HepG2 (cell line): ENCODE results near the gene KLHL33. TPM values are rescaled to one million over a fixed set of nuclear protein-coding genes. Genes with fewer than 3 reads are reported as not detected.

Experiments
- FOXM1 ChIP-seq: sonication (generic); formaldehyde crosslinking; IDR thresholded peaks from 2 replicates; pipeline ENCODE4 v1.5.0; 2020; ENCODE audit warnings: missing genetic modification reagents
- GATAD1 ChIP-seq: IDR thresholded peaks from 2 replicates; pipeline ENCODE4 v1.6.1; 2016; ENCODE audit warnings: missing genetic modification reagents, missing compliant biosample characterization
- HMG20A ChIP-seq: IDR thresholded peaks from 2 replicates; pipeline ENCODE4 v1.6.1; 2016; ENCODE audit warnings: borderline replicate concordance
- RARG ChIP-seq: sonication (generic); formaldehyde crosslinking; IDR thresholded peaks from 2 replicates; pipeline ENCODE4 v1.4.0; 2020; ENCODE audit warnings: low read depth, mild to moderate bottlenecking, missing genetic modification reagents
- SNRNP70 ChIP-seq: fragments of 200-400 bp; formaldehyde crosslinking; IDR thresholded peaks from 2 replicates; pipeline ENCODE4 v1.6.1; 2017; ENCODE audit warnings: mild to moderate bottlenecking, low read depth, low read length, moderate library complexity
- TAF15 ChIP-seq: fragments of 200-400 bp; formaldehyde crosslinking; IDR thresholded peaks from one replicate; pipeline ENCODE4 v1.6.1; 2018; ENCODE audit warnings: mild to moderate bottlenecking, low read depth, low read length; ENCODE audit not compliant: poor library complexity, severe bottlenecking
- ZFAT ChIP-seq: sonication (generic); formaldehyde crosslinking; conservative IDR thresholded peaks from 2 replicates; pipeline ENCODE4 v1.8.1; 2023; ENCODE audit warnings: missing genetic modification reagents, inconsistent platforms
- ZMYM4 ChIP-seq: sonication (generic); formaldehyde crosslinking; IDR thresholded peaks from 2 replicates; pipeline ENCODE4 v1.8.1; 2023; ENCODE audit warnings: mild to moderate bottlenecking, missing genetic modification reagents
- ZNF354B ChIP-seq: sonication (generic); formaldehyde crosslinking; IDR thresholded peaks from 2 replicates; pipeline ENCODE4 v1.8.0; 2022; ENCODE audit warnings: mild to moderate bottlenecking, missing genetic modification reagents
- ZNF530 ChIP-seq: sonication (generic); formaldehyde crosslinking; IDR thresholded peaks from 2 replicates; pipeline ENCODE4 v1.5.0; 2020; ENCODE audit warnings: low read depth, mild to moderate bottlenecking, missing genetic modification reagents
- ZSCAN20 ChIP-seq: sonication (generic); formaldehyde crosslinking; IDR thresholded peaks from 2 replicates; pipeline ENCODE4 v1.4.0; 2020; ENCODE audit warnings: missing genetic modification reagents, mild to moderate bottlenecking, borderline replicate concordance
- polyA plus RNA-seq, 8 experiments: library from polyadenylated mRNA; depleted of rRNA in 3 of 8; stranded (reverse) in 7 of 8; unstranded in 1 of 8; fragments of >200 nt; fragmentation: Illumina TruSeq in 4 of 8; extraction: Trizol in 4 of 8; gene quantifications; 2 replicates each; pipeline versions ENCODE4 v1.2.1 to v1.2.3, GENCODE V29; 2011 to 2016; ENCODE audit warnings: low read depth in 4 of 8, missing spikeins in 1 of 8, mixed read lengths in 1 of 8; ENCODE audit not compliant: insufficient read depth in 1 of 8
- total RNA-seq, 5 experiments: library from RNA; depleted of rRNA; stranded (reverse); fragments of >200 nt; fragmentation: Illumina TruSeq; extraction: Trizol; gene quantifications; 2 replicates each; pipeline ENCODE4 v1.2.3, GENCODE V29; 2016; ENCODE audit warnings: low read depth in 1 of 5
- TF ChIP-seq, protein P1 (sequence below): sonication (generic); formaldehyde crosslinking; IDR thresholded peaks from 2 replicates; pipeline ENCODE4 v1.4.0; 2020; ENCODE audit warnings: missing genetic modification reagents, borderline replicate concordance
- TF ChIP-seq, protein P2 (sequence below): sonication (generic); formaldehyde crosslinking; IDR thresholded peaks from 2 replicates; pipeline ENCODE4 v1.4.0; 2020; ENCODE audit warnings: missing genetic modification reagents
- TF ChIP-seq, protein P3 (sequence below): IDR thresholded peaks from 2 replicates; pipeline ENCODE4 v1.6.1; 2016; ENCODE audit warnings: low read depth, control low read depth
- TF ChIP-seq, protein P4 (sequence below): sonication (generic); formaldehyde crosslinking; IDR thresholded peaks from 2 replicates; pipeline ENCODE4 v1.5.0; 2020; ENCODE audit warnings: mild to moderate bottlenecking, missing genetic modification reagents
- TF ChIP-seq, protein P5 (sequence below): sonication (generic); formaldehyde crosslinking; IDR thresholded peaks from 2 replicates; pipeline ENCODE4 v1.4.0; 2020; ENCODE audit warnings: missing genetic modification reagents, borderline replicate concordance

Gene KLHL33
- total and polyA plus RNA-seq, 2 of the 13 experiments (the other 11 are each of a cell fraction or from before 2014, with no cell fraction given): not detected

DNA sequence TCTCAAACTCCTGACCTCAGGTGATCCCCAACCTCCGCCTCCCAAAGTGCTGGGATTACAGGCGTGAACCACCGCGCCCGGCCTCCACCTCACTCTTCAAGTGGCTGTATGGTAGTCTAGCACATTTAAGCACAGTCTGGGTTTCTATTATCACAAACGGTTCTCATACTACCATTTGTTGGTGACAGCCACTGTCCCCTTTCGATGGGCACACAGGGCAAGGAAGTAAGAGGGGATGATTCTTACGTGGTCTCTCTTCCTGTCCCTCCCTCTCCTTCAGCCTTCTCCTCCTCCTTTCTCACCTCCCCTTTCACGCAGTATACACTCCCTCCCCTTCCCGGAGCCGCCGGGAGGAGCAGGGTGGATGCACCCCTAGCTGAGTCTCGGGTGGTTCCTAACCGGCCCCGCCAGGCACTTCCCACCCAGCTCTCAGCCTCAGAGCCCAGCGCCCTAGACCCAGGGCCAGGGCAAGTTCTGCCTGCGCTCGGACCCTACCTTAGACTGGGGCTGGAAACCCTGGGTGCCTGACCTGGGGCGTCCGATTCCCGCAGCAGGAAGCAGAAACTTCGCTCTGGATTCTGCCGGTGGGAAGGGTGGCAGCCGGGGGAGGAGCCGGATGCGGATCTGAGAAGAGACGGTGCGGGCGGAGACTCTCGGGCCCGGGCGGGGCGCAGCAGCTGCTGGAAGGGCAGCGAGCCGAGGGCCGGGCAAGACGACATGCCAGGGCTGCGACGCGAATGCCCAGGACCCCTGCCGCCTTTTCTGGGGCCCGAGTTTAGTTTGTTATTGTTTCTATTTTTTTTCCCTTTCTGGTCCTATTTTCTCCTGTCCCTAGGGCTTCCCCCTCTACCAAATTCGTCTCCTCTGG is 22.9 kb downstream of the KLHL33 start, which contains the start of gene TEP1 (continued):
- TF ChIP-seq SNRNP70: no peak
- TF ChIP-seq FOXM1: no peak
- TF ChIP-seq RARG (CRISPR knock-in tag): no peak
- TF ChIP-seq, protein P1, sequence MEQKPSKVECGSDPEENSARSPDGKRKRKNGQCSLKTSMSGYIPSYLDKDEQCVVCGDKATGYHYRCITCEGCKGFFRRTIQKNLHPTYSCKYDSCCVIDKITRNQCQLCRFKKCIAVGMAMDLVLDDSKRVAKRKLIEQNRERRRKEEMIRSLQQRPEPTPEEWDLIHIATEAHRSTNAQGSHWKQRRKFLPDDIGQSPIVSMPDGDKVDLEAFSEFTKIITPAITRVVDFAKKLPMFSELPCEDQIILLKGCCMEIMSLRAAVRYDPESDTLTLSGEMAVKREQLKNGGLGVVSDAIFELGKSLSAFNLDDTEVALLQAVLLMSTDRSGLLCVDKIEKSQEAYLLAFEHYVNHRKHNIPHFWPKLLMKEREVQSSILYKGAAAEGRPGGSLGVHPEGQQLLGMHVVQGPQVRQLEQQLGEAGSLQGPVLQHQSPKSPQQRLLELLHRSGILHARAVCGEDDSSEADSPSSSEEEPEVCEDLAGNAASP (CRISPR knock-in tag): no peak; the same call in 1 of the 2 replicates
- no peak for TF ChIP-seq HMG20A (CRISPR knock-in tag)
- no peak for TF ChIP-seq ZNF530 (CRISPR knock-in tag)
- peak; percentile 72 for TF ChIP-seq TAF15
- peak; percentile 95; the same call in 1 of the 2 replicates for TF ChIP-seq ZSCAN20 (CRISPR knock-in tag)
- TF ChIP-seq ZMYM4 (CRISPR knock-in tag): peak; percentile 68
- TF ChIP-seq, protein P2, sequence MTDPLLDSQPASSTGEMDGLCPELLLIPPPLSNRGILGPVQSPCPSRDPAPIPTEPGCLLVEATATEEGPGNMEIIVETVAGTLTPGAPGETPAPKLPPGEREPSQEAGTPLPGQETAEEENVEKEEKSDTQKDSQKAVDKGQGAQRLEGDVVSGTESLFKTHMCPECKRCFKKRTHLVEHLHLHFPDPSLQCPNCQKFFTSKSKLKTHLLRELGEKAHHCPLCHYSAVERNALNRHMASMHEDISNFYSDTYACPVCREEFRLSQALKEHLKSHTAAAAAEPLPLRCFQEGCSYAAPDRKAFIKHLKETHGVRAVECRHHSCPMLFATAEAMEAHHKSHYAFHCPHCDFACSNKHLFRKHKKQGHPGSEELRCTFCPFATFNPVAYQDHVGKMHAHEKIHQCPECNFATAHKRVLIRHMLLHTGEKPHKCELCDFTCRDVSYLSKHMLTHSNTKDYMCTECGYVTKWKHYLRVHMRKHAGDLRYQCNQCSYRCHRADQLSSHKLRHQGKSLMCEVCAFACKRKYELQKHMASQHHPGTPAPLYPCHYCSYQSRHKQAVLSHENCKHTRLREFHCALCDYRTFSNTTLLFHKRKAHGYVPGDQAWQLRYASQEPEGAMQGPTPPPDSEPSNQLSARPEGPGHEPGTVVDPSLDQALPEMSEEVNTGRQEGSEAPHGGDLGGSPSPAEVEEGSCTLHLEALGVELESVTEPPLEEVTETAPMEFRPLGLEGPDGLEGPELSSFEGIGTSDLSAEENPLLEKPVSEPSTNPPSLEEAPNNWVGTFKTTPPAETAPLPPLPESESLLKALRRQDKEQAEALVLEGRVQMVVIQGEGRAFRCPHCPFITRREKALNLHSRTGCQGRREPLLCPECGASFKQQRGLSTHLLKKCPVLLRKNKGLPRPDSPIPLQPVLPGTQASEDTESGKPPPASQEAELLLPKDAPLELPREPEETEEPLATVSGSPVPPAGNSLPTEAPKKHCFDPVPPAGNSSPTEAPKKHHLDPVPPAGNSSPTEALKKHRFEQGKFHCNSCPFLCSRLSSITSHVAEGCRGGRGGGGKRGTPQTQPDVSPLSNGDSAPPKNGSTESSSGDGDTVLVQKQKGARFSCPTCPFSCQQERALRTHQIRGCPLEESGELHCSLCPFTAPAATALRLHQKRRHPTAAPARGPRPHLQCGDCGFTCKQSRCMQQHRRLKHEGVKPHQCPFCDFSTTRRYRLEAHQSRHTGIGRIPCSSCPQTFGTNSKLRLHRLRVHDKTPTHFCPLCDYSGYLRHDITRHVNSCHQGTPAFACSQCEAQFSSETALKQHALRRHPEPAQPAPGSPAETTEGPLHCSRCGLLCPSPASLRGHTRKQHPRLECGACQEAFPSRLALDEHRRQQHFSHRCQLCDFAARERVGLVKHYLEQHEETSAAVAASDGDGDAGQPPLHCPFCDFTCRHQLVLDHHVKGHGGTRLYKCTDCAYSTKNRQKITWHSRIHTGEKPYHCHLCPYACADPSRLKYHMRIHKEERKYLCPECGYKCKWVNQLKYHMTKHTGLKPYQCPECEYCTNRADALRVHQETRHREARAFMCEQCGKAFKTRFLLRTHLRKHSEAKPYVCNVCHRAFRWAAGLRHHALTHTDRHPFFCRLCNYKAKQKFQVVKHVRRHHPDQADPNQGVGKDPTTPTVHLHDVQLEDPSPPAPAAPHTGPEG (CRISPR knock-in tag): peak; percentile 99
- TF ChIP-seq ZNF354B (CRISPR knock-in tag): no peak
- TF ChIP-seq ZFAT (CRISPR knock-in tag): no peak
- TF ChIP-seq, protein P3, sequence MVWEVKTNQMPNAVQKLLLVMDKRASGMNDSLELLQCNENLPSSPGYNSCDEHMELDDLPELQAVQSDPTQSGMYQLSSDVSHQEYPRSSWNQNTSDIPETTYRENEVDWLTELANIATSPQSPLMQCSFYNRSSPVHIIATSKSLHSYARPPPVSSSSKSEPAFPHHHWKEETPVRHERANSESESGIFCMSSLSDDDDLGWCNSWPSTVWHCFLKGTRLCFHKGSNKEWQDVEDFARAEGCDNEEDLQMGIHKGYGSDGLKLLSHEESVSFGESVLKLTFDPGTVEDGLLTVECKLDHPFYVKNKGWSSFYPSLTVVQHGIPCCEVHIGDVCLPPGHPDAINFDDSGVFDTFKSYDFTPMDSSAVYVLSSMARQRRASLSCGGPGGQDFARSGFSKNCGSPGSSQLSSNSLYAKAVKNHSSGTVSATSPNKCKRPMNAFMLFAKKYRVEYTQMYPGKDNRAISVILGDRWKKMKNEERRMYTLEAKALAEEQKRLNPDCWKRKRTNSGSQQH (CRISPR knock-in tag): peak; percentile 37; the same call in 1 of the 2 replicates
- TF ChIP-seq, protein P4, sequence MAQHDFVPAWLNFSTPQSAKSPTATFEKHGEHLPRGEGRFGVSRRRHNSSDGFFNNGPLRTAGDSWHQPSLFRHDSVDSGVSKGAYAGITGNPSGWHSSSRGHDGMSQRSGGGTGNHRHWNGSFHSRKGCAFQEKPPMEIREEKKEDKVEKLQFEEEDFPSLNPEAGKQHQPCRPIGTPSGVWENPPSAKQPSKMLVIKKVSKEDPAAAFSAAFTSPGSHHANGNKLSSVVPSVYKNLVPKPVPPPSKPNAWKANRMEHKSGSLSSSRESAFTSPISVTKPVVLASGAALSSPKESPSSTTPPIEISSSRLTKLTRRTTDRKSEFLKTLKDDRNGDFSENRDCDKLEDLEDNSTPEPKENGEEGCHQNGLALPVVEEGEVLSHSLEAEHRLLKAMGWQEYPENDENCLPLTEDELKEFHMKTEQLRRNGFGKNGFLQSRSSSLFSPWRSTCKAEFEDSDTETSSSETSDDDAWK (CRISPR knock-in tag): no peak
- TF ChIP-seq, protein P5, sequence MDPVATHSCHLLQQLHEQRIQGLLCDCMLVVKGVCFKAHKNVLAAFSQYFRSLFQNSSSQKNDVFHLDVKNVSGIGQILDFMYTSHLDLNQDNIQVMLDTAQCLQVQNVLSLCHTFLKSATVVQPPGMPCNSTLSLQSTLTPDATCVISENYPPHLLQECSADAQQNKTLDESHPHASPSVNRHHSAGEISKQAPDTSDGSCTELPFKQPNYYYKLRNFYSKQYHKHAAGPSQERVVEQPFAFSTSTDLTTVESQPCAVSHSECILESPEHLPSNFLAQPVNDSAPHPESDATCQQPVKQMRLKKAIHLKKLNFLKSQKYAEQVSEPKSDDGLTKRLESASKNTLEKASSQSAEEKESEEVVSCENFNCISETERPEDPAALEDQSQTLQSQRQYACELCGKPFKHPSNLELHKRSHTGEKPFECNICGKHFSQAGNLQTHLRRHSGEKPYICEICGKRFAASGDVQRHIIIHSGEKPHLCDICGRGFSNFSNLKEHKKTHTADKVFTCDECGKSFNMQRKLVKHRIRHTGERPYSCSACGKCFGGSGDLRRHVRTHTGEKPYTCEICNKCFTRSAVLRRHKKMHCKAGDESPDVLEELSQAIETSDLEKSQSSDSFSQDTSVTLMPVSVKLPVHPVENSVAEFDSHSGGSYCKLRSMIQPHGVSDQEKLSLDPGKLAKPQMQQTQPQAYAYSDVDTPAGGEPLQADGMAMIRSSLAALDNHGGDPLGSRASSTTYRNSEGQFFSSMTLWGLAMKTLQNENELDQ (CRISPR knock-in tag): no peak
- peak; percentile 58; the same call in 1 of the 2 replicates for TF ChIP-seq GATAD1 (CRISPR knock-in tag)
